ENCODE data around the gene TCF7L2.

TCF7L2 gene

DNA sequence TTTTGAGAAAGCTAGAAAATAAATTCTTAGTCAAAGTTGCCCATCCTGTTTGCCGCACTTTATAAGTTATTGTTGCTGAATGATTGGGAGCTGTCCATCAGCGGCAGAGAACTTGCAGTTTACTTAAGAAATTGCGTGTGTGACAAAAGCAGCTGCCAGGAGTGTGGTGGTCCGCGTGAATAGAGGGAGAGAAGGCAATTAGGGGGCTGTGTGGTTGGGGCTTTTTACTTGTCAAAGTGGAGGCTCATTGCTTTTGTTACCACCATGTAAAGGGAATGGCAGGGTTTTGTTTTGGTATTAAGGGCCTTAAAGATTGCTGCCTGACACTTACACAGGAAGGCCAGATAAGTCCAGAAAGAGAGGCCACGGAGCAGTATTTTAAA is 177.8 kb downstream of the TCF7L2 start:
- TF ChIP-seq GATA2 (IDR thresholded peaks at IDR 0.05; ENCODE audit: low read depth, low read length) (no peak), GATA3 (IDR thresholded peaks at IDR 0.05; ENCODE audit: low read depth, low read length) (no peak)

DNA sequence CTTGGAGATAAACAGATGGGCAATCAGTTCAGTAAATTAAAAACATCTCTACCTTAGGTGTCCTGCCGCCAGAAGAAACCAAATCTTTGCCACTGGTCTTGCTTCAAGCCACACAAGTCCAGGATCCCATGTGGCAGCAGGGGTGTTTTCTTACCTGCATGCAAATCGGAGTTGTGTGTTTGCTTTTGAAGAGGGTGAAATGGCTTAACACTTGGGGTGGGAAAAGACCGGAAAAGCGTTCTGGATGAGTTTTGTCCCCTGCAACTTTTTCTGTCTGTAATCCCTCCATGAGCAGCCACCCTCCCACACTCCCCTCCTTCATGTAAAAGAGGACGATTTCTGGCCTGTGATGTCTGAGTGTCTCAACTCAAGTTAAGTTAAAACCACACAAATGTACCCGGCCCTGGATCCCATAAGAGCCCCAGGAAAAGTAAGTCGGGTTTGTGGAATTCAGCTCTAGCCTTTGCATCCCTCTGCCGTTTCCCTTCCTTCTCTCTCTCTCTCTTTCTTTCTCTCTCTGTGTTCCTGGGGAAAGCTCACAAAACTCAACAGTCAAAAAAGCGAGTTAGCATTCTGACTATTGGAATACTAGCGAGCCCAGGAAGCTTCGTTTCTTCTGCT is 178.5 kb downstream of the TCF7L2 start:
- TF ChIP-seq GATA3 (IDR thresholded peaks at IDR 0.05; ENCODE audit: low read depth, low read length) (no peak), GATA2 (IDR thresholded peaks at IDR 0.05; ENCODE audit: low read depth, low read length) (no peak)

DNA sequence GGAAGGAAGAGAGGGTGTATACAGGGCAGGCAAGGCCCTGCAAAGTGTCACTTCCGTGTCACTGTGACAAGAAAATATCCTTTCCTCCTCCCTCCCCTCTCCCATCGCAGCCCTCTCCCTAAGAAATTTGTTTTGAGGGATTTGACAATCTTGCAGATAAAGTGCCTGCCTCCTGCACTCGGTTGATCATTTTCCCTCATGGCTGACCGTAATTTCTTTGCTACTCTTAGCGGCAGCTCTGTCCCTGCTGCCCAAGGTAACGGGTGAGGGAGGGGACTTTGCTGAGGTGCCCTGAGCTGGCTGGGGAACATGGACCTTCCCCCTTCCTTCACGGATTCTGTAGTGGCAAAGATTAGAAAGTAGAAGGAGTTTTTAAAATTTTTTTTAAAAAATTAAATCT is 179.1 kb downstream of the TCF7L2 start:
- TF ChIP-seq GATA3 (IDR thresholded peaks at IDR 0.05; ENCODE audit: low read depth, low read length), result no peak
- TF ChIP-seq GATA2 (IDR thresholded peaks at IDR 0.05; ENCODE audit: low read depth, low read length), result no peak

DNA sequence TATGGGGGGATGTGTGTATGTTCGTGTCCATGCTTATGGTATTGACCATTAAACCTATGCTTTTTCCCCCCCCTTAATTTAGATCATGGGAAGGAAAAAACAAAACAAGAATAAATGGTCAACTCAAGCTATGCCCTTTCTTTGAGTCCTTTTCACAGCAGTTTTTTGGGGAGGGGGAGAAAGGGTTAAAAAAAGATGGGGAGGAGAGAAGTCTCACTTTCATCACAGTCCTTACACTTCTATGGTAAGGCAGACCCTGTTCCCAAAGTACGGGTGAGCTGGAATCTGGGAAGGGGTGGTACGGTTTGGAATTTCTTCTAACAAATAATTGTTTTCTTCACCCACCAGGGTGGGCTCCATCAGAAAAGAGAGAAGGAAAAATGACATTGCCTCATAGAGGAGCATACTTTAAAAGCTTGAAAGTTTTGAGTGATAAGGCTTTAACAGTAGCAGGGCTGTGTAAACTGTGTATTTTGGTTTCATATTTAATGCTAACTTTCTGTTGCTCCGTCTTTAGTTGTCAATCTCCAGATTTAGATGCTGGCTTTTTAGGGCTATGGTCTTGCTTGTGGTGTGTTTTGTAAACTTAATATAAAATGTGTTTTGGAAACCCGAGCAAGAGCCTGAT is 180.1 kb downstream of the TCF7L2 start:
- TF ChIP-seq GATA2 (IDR thresholded peaks at IDR 0.05; ENCODE audit: low read depth, low read length), result no peak
- TF ChIP-seq GATA3 (IDR thresholded peaks at IDR 0.05; ENCODE audit: low read depth, low read length), result no peak

DNA sequence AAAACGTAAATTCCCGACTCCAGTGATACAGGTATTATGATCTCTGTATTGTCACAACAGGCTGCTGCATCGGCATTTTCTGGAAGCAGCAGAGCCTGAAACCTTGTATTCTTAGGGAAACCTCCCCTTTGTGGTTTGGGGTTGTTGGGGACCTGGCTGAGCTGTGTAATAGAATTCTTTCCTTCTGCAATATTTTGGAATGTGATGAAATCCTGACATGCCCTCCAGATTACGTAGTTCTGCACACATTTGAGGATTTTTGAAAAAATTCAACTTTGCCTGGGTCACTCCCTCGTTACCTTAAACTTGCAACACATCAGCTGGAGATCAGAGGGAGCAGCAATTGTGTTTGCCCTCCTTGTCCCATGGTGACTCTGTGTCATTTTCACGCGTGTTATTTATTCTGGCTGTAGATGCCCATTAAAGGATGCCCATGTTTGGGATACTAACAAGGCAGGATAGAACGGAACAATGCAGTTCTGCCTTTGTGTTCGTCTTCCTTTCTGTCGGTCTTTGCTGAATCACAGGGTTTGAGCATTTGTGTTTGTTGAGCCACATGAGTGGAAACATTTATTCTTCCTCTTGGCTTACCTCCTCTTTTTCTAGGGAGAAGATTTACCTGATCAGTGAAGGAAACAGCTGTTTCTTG is 181.7 kb downstream of the TCF7L2 start:
- TF ChIP-seq GATA2 (IDR thresholded peaks at IDR 0.05; ENCODE audit: low read depth, low read length) (no peak), GATA3 (IDR thresholded peaks at IDR 0.05; ENCODE audit: low read depth, low read length) (no peak)

DNA sequence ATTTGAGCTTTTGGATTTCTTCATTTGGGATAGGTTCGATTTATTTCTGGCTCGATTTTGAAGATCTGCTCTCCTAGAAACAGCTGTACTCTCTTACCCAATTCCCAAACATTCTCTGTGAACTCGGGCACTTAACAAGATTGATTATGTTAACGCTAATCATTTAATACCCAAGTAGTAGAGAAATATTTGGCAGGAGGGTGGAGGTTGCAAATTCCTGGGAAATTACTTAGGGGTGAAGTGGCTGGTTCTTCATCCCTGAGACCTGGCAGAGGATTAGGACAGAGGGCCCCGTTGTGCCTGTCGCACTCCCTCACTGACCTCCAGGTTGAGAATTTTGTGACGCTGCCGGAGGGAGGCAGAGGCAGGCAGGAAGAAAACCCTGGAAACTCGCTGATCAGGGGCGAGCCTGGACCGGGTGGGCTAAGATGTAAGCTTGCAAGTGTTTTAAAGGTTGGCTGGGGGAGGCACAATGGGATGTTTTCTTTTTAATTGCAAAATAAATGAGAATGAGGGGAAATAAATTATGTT is 182.6 kb downstream of the TCF7L2 start:
- TF ChIP-seq GATA2 (IDR thresholded peaks at IDR 0.05; ENCODE audit: low read depth, low read length), result no peak
- TF ChIP-seq GATA3 (IDR thresholded peaks at IDR 0.05; ENCODE audit: low read depth, low read length), result no peak

DNA sequence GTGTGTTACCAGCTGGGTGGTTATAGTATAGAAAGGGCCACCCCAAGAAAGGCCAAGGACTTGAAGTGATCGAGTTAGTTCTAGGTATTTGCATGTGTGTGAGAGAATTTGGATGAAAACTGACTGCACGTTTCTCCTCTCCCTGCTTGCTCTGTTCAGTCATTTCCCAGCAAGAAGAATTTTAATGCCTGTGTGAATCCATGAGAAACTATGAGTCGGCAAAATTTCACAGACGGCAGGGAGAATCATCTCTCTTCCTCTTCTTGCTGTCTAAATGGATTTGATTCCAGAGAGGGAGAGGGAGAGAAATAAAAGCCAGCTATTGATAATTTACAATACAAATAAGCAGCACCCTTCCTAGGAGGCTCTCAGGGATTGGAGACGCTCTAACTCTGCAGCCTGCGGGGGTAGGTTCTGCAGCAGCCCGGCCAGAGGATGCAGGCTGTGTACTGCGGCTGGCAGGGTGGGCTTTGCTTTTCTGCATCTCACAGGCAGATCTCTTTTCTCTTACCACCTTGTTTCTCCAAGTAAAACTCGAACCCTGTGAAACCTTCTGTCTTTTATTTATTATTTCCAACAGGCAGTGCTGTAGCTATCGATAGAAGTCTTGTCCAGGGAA is 183.6 kb downstream of the TCF7L2 start:
- TF ChIP-seq GATA3 (IDR thresholded peaks at IDR 0.05; ENCODE audit: low read depth, low read length), result no peak
- no peak for TF ChIP-seq GATA2 (IDR thresholded peaks at IDR 0.05; ENCODE audit: low read depth, low read length)

DNA sequence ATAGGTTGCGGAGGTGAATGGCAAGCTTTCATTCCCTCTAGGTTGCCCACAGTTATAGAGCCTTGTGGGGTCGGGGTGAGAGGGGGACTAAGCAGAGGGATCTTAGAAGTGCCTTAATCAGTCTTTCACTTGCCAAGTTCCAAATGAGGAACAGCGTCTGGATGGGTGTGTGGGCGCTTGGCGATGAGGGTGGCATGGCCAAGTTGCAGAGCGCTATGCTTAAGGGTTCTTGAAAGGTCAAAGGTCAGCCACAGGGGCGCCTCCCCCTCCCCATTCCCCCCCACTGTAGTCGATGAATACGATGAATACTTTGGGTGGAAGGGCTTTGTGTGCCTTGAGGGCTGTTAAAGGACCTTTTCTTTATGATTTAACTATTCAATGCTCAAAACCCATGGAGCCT is 185.0 kb downstream of the TCF7L2 start:
- TF ChIP-seq GATA3 (IDR thresholded peaks at IDR 0.05; ENCODE audit: low read depth, low read length), result no peak
- TF ChIP-seq GATA2 (IDR thresholded peaks at IDR 0.05; ENCODE audit: low read depth, low read length), result no peak

DNA sequence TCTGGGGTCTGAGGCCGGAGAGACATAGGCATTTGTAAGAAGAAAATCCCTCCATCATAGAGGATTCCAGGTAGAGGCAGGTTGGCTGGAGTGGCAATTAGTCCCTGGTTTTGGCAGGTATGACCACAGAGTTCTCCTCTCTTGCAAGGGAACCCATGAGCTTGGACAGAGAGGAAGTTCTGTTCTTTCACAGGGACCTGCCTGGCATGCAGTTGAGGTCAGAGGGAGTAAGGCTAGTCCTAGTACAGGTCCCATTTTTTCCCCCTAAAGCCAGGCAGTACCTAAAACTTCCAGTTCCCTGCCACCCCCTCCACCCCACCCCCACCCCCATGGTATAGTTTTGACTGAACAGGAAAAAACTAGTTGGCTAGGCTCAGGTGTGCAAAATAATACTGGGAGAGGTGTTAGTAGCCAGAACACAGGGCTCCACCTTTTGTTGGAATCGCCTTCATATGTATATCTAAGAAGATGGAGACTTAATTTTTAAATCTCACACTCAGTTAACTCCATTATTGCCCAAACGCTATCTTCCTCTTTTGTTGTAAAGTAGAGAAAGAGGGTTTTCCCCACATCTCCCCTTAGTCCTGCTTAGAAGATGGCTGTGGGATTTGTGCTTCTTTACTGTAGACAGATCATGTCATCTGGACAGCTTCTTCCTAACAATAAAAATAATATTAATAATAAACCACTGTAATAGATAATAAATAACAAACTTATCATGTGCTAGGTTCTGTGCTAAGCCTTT is 188.1 kb downstream of the TCF7L2 start:
- no peak for TF ChIP-seq GATA2 (IDR thresholded peaks at IDR 0.05; ENCODE audit: low read depth, low read length)
- TF ChIP-seq GATA3 (IDR thresholded peaks at IDR 0.05; ENCODE audit: low read depth, low read length), result no peak

DNA sequence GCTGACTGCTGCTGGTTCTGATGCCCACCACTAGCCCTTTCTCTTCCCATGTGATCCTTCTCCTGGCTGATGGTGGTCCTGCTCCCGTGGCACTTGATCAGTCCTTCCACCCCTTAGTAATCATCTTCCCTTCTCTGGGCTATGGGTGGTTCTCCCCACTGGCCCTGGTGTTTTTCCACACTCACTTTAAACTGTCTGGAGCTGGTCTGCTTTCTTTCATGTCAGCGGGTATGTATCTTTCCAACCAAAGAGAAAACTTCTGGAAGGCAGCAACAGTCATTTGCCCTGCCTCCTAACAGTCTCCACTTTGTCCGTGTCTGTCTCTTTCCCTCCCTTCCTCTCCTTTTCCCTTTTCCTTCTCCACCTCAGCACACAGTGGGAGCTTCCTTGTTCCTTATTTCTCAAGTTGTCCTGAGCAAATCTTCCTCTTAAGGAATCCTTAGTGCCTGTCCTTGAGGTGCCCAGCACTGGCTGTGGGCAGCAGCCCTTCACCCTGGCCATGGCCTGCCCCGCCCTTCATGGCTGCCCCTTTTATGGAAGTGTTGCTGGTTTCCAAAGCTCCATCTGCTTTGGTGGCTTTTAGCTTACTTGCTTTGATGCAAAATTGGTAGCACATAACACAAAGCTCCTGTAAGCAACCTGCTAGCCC is 189.0 kb downstream of the TCF7L2 start:
- TF ChIP-seq GATA3 (IDR thresholded peaks at IDR 0.05; ENCODE audit: low read depth, low read length) (no peak), GATA2 (IDR thresholded peaks at IDR 0.05; ENCODE audit: low read depth, low read length) (no peak)

DNA sequence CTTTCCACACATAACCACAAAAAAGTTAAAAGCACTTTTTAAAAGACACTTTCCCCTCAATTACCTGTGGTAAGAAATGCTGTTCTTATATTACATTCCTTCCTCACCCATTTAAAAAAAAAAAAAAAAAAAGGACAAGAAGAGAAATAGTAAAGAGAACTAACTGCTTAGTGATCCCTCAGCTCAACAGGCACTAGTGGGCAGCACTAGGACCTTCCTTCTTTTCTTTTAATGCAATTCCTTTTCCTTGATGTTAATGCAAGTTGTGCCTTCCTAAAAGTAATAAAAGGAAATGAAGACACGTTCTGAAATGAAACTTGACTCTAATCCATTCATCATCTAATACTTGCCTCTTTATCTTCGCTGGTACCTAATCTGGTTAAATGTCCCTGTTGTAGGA is 189.7 kb downstream of the TCF7L2 start:
- TF ChIP-seq GATA3 (IDR thresholded peaks at IDR 0.05; ENCODE audit: low read depth, low read length) (no peak), GATA2 (IDR thresholded peaks at IDR 0.05; ENCODE audit: low read depth, low read length) (no peak)

DNA sequence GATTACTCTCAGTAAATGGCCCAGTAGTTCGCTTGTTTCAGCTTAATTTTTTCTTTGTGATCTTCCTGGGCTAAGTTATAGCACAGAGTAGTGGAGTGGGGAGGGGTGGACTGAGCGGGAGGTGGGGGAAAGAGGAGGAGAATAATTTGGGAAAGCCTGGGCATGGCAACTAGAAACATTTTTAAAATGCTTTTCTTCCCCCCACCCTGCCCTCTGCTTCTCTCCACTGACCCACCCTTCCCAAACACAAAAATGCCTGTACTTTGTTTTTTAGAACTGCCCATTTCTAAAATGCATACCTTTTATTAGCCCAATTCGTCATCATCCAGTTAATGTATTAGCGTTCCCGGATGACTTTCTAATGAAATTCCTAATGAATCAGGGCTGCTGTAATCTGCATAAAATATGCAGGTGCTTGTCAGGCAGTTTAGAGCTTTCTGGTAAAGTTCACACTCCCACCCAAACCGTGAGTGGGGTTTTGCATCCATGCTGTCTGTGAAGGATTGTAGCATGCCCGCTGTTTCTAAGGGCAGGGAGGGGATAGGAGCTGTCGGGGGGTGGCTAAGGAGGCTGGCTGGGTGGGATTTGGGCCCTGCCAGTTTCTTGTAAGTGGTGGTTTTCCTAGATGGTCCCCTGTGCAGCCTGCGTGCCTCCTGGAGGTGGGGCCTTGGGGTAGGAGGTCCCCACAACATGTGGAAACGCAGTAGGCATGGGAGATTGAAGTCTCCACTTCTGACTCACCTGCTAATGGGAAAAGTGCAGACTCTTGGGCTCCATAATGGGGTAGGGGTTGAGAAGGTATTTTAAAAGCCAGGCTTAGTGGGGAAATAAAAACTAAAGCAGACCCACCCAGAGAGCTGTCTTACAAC is 190.3 kb downstream of the TCF7L2 start:
- TF ChIP-seq GATA2 (IDR thresholded peaks at IDR 0.05; ENCODE audit: low read depth, low read length) (no peak), GATA3 (IDR thresholded peaks at IDR 0.05; ENCODE audit: low read depth, low read length) (no peak)

All from SH-SY5Y (cell line).